HG03575 (cell line): ENCODE measurements around the gene ROBO1.

Experiments
- ATAC-seq: cut with Tn5 transposase; IDR thresholded peaks from one replicate; pipeline ENCODE4 v1.9.1; 2021; ENCODE audit not compliant: unreplicated experiment, insufficient number of reproducible peaks, low FRiP score; ENCODE audit errors: extremely low read depth

Gene ROBO1

GRCh38 chr3:78633626-78634025, 1134.2 kb downstream of the ROBO1 start:
- ATAC-seq, result no peak

- no peak for ATAC-seq
These were observed 1134.8 kb downstream of the ROBO1 start for GRCh38 chr3:78632925-78633553.

GRCh38 chr3:78629544-78629943, 1138.3 kb downstream of the ROBO1 start:
- ATAC-seq, result no peak

- no peak for ATAC-seq
These were observed 1146.6 kb downstream of the ROBO1 start for GRCh38 chr3:78621061-78621716.

- no peak for ATAC-seq
These were observed 1153.3 kb downstream of the ROBO1 start for GRCh38 chr3:78614486-78614885.

GRCh38 chr3:78613421-78613879, 1154.3 kb downstream of the ROBO1 start:
- ATAC-seq, result no peak

- ATAC-seq, result no peak
These were observed 1156.5 kb downstream of the ROBO1 start for GRCh38 chr3:78611278-78611677.

- ATAC-seq, result no peak
These were observed 1157.2 kb downstream of the ROBO1 start for GRCh38 chr3:78610462-78611125.

GRCh38 chr3:78606756-78607155, 1161.0 kb downstream of the ROBO1 start:
- no peak for ATAC-seq

- no peak for ATAC-seq
These were observed 1162.6 kb downstream of the ROBO1 start for GRCh38 chr3:78605178-78605577.

- no peak for ATAC-seq
These were observed 1163.5 kb downstream of the ROBO1 start for GRCh38 chr3:78604341-78604740.

- ATAC-seq, result no peak
These were observed 1166.5 kb downstream of the ROBO1 start for GRCh38 chr3:78601249-78601648.

GRCh38 chr3:78589778-78590177, 1178.0 kb downstream of the ROBO1 start:
- ATAC-seq, result no peak

- no peak for ATAC-seq
These were observed 1178.7 kb downstream of the ROBO1 start for GRCh38 chr3:78588906-78589621.

- ATAC-seq, result no peak
These were observed 1187.1 kb downstream of the ROBO1 start for GRCh38 chr3:78580681-78581080.

GRCh38 chr3:78571486-78571885, 1196.3 kb downstream of the ROBO1 start:
- ATAC-seq, result no peak

- no peak for ATAC-seq
These were observed 1197.3 kb downstream of the ROBO1 start for GRCh38 chr3:78570496-78570895.

GRCh38 chr3:78569804-78570203, 1198.0 kb downstream of the ROBO1 start:
- no peak for ATAC-seq

- ATAC-seq, result no peak
These were observed 1202.1 kb downstream of the ROBO1 start for GRCh38 chr3:78565712-78566111.

- no peak for ATAC-seq
These were observed 1205.5 kb downstream of the ROBO1 start for GRCh38 chr3:78562328-78562727.
